ENCODE data around the gene PIEZO2.

- TF ChIP-seq CTCF (IDR thresholded peaks at IDR 0.05; ENCODE audit: insufficient read depth, low read depth, low read length) (no peak), EZH2 (IDR thresholded peaks at IDR 0.05; ENCODE audit: insufficient read depth, low read length) (no peak)
Measured at GRCh38 chr18:10671441-10671840, 477.9 kb downstream of the PIEZO2 start.
